Germinal center (tissue), 1 donor: ENCODE measurements around the gene UQCRQ.

Experiments
- DNase-seq: peaks from one replicate; pipeline ENCODE4 v3.0.0; 2012; ENCODE audit warnings: mixed read lengths, low spot score

Gene UQCRQ

GRCh38 chr5:132871459-132872284, 5.2 kb downstream of the UQCRQ start:
- DNase-seq = no peak

- no peak for DNase-seq
Measured at GRCh38 chr5:132872788-132873118, 6.3 kb downstream of the UQCRQ start.

GRCh38 chr5:132873119-132873929, 6.9 kb downstream of the UQCRQ start, which contains the start of gene LEAP2:
Gene LEAP2, plus strand, starts transcription at chr5:132873668. Its CDS starts 27 bp downstream, at chr5:132873695.
- no peak for DNase-seq

GRCh38 chr5:132873930-132874271, 7.5 kb downstream of the UQCRQ start:
- no peak for DNase-seq

GRCh38 chr5:132876020-132876759, 9.7 kb downstream of the UQCRQ start:
- no peak for DNase-seq

- no peak for DNase-seq
Measured at GRCh38 chr5:132877466-132877865, 11.0 kb downstream of the UQCRQ start.

- DNase-seq = no peak
Measured at GRCh38 chr5:132877938-132878337, 11.5 kb downstream of the UQCRQ start.

GRCh38 chr5:132883261-132883834, 16.9 kb downstream of the UQCRQ start:
- peak; percentile 30 for DNase-seq

GRCh38 chr5:132884548-132884947, 18.1 kb downstream of the UQCRQ start:
- no peak for DNase-seq

- DNase-seq = peak; percentile 45
Measured at GRCh38 chr5:132886064-132886823, 19.8 kb downstream of the UQCRQ start.

- no peak for DNase-seq
Measured at GRCh38 chr5:132887283-132887682, 20.8 kb downstream of the UQCRQ start.

GRCh38 chr5:132889501-132889900, 23.1 kb downstream of the UQCRQ start:
- no peak for DNase-seq

- DNase-seq = no peak
Measured at GRCh38 chr5:132890817-132891216, 24.4 kb downstream of the UQCRQ start.

- no peak for DNase-seq
Measured at GRCh38 chr5:132895719-132896305, 29.4 kb downstream of the UQCRQ start.

- no peak for DNase-seq
Measured at GRCh38 chr5:132896685-132897084, 30.2 kb downstream of the UQCRQ start.

- no peak for DNase-seq
Measured at GRCh38 chr5:132898094-132898493, 31.7 kb downstream of the UQCRQ start.

- no peak for DNase-seq
Measured at GRCh38 chr5:132901036-132901435, 34.6 kb downstream of the UQCRQ start.

GRCh38 chr5:132901730-132902129, 35.3 kb downstream of the UQCRQ start:
- DNase-seq = no peak

GRCh38 chr5:132905938-132906337, 39.5 kb downstream of the UQCRQ start:
- no peak for DNase-seq

- no peak for DNase-seq
Measured at GRCh38 chr5:132907161-132907560, 40.7 kb downstream of the UQCRQ start.

GRCh38 chr5:132909702-132910101, 43.3 kb downstream of the UQCRQ start:
- no peak for DNase-seq
